ENCODE results near the gene GNB5. TPM values are rescaled to one million over a fixed set of nuclear protein-coding genes. Genes with fewer than 3 reads are reported as not detected.
A peak's percentile ranks its signal among the peaks of the same experiment; 100 is the strongest.

The GNB5 gene
- total and polyA plus RNA-seq, 2 of the 13 experiments (the other 11 are each of a cell fraction or from before 2014, with no cell fraction given), result 13.7 to 14.4 TPM

GRCh38 chr15:52120488-52120887 is 70.7 kb downstream of the GNB5 start:
- DNase-seq (ENCODE audit: low spot score) (no peak), ATAC-seq (peak; percentile 30)
- H3K27ac ChIP-seq (ENCODE audit: extremely low read length, insufficient read depth, low read length), result no peak overlapping the region

More at GRCh38 chr15:52120488-52120887, 70.7 kb downstream of the GNB5 start:
- intact Hi-C loops (cut with micrococcal nuclease; ENCODE audit: unreplicated experiment) (no loop called here), in situ Hi-C loops (cut with HindIII; ENCODE audit: extremely low pct_ligation_motif_present, low pct_unique_long_range_greater_than_20kb) (no loop called here)
- ChIA-PET CTCF (ENCODE audit: low intra/inter-chr PET ratio, low total read pairs) (no interaction called here), POLR2A (interaction anchor here (1.3 to 1.5 kb wide), 2 partner anchors 14 to 17 kb away, joined by 3 read pairs; no protein-coding TSS in a partner anchor)
- Histone ChIP-seq H3K4me3 (replicated peaks in 1 of 3; ENCODE audit: insufficient read depth in 1 of 3, low read depth in 2 of 3, low read length in 3 of 3) (no peak overlapping the region), H3K36me3 (replicated peaks in 1 of 2; ENCODE audit: control insufficient read depth in 1 of 2, insufficient read depth in 2 of 2, low read length in 2 of 2) (no peaks in the 10 kb centered on the region), H4K20me1 (ENCODE audit: insufficient read depth, low read length) (no peaks in the 10 kb centered on the region), H3K4me2 (ENCODE audit: low read depth, low read length) (no peak overlapping the region), H3K79me2 (ENCODE audit: insufficient read depth, low read length) (no peaks in the 10 kb centered on the region), H3K9ac (ENCODE audit: insufficient read depth, low read depth, low read length) (no peak overlapping the region), H3K4me1 (ENCODE audit: insufficient read depth, low read length) (peaks cover 52% of the 10 kb centered on the region), H3K9me3 (ENCODE audit: low read length) (no peaks in the 10 kb centered on the region), H3K27me3 (ENCODE audit: control insufficient read depth in 1 of 2, insufficient read depth in 2 of 2, low read length in 2 of 2) (no peaks in the 10 kb centered on the region), H2AFZ (ENCODE audit: low read length) (no peak overlapping the region)
- 86% methylated on average over 2 of the region's 2 CpGs for WGBS (ENCODE audit: low lambda C conversion rate)
- BruUV-seq (replicated peaks), result no TSS peak
- FAIRE-seq, result no peak
- TF ChIP-seq MXI1 (IDR thresholded peaks at IDR 0.05; ENCODE audit: borderline replicate concordance, low read depth, low read length), result no peak
- TF ChIP-seq, protein P1, sequence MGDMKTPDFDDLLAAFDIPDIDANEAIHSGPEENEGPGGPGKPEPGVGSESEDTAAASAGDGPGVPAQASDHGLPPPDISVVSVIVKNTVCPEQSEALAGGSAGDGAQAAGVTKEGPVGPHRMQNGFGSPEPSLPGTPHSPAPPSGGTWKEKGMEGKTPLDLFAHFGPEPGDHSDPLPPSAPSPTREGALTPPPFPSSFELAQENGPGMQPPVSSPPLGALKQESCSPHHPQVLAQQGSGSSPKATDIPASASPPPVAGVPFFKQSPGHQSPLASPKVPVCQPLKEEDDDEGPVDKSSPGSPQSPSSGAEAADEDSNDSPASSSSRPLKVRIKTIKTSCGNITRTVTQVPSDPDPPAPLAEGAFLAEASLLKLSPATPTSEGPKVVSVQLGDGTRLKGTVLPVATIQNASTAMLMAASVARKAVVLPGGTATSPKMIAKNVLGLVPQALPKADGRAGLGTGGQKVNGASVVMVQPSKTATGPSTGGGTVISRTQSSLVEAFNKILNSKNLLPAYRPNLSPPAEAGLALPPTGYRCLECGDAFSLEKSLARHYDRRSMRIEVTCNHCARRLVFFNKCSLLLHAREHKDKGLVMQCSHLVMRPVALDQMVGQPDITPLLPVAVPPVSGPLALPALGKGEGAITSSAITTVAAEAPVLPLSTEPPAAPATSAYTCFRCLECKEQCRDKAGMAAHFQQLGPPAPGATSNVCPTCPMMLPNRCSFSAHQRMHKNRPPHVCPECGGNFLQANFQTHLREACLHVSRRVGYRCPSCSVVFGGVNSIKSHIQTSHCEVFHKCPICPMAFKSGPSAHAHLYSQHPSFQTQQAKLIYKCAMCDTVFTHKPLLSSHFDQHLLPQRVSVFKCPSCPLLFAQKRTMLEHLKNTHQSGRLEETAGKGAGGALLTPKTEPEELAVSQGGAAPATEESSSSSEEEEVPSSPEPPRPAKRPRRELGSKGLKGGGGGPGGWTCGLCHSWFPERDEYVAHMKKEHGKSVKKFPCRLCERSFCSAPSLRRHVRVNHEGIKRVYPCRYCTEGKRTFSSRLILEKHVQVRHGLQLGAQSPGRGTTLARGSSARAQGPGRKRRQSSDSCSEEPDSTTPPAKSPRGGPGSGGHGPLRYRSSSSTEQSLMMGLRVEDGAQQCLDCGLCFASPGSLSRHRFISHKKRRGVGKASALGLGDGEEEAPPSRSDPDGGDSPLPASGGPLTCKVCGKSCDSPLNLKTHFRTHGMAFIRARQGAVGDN (CRISPR knock-in tag; IDR thresholded peaks at IDR 0.05), result peak; percentile 25
- 0 out of 2 replicates have a peak, but pooled peaks have one; percentile 6 for TF ChIP-seq ZFX (CRISPR knock-in tag; IDR thresholded peaks at IDR 0.05; ENCODE audit: low read depth)
- no peak for TF ChIP-seq ZNF382 (CRISPR knock-in tag; IDR thresholded peaks at IDR 0.05; ENCODE audit: borderline replicate concordance)

Data from HepG2 (cell line).